SKM-1 treated with dmso at 0.1 percent for 144 hours (cell line): ENCODE measurements around the gene TOR4A.
"Not testable (repeated sequence)": the region's sequence is repeated elsewhere in the genome, so short reads cannot be mapped to it uniquely, and the experiment has no call there.

Experiments used
- DNase-seq: peaks from one replicate; lab custom pipeline; 2025; ENCODE audit not compliant: unreplicated experiment; lab: John Stamatoyannopoulos, UW

TOR4A gene

DNA sequence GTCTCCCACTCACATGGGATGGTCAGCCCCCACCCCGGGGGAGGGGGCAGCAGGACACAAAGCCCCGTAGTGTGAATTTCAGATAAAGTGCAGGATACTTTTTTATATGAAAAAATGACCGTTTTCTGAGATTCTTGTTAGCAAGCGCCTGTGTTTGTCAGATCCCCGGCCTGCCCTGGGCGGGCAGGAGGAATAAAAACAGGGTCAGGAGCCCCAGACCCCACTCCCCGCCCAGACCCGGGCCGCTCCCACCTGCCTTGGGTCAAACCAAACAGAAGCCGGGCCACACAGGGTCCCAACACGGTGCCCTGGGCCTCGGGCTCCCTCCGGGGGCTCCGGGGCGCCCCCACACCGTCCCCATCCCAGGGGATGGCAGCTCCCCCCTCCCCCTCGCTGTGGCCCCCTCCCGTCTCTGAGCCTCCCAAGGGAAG lies 38.1 kb downstream of the TOR4A start:
- no peak for DNase-seq

DNA sequence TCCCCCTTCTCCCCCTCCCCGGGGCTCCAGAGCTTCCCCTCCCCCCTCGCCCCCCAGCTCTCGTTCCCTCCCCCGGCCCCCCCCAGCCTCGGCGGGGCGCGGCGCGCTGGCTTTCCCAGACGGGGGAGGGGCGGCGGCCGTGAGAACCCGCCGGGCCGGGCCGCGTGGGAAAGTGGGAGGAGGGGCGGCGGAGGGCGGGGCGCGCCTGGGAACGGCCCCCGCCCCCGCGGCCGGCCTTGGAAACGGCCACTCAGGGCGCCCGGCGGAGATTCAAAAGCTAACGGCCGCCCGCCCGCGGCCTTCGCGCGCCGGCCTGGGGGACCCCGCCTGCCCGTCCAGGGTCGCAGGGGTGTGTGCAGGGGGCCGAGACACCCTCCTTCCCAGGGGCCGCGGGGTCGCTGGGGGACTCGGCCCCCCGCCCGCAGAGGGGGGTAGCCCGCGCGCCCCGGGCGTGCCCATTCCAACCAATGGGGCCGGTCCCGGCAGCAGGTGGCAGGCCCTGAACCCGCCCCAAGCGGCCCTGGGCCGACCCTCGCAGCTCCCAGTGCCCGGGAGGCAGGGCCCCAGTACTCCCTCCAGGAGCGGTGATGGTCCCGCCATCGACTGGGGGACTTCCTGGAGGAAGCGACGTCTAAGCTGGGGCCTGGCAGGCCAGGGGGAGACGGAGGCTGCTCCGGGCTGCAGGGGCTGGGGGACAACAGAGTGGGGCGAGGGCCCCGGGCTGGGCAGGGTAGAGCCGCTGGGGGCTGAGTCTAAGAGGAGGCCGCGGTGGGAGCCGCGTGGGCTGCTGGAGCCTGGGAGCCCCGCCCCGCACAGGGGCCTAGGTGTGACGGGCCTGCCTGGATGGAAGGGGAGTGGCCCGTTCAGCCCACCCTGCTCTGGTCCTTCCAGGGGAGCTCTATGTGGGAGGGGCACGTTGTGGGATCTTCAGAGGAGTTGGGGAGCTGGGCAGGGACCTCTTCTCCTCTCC lies 38.8 kb downstream of the TOR4A start:
- no peak for DNase-seq

DNA sequence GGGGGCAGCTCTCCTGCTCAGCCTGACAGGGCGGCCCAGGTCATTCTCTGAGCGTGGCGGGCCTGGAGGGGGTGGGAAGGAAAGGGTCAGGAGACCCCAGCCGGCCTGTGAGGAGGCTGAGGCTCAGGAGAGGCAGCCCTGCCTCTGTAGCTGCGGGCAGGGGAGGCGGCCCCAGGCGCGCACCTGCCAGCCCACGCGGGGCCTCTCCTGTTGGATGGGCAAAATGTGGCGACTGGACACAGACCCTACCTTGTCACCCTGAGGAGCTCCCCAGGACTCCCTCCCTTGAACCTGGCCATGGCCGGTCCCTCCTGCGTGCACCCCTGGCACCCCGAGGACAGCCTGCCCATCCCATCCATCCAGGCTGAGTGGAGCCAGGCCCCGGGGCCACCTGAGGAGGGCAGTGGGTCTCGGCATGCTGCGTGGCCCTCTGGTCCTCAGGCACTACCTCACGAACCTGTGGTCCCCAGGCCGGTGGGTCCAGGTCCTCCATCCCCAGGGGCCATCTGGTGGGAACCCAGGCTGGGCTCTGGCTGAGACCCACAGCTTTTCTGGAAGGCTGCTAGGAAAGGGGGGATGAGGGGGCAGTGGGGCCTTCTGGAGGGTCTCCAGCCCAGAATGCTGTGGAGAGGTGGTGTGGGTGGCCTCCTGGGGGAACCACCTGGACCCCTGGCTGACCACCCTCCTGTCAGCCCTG lies 39.6 kb downstream of the TOR4A start:
- no peak for DNase-seq

DNA sequence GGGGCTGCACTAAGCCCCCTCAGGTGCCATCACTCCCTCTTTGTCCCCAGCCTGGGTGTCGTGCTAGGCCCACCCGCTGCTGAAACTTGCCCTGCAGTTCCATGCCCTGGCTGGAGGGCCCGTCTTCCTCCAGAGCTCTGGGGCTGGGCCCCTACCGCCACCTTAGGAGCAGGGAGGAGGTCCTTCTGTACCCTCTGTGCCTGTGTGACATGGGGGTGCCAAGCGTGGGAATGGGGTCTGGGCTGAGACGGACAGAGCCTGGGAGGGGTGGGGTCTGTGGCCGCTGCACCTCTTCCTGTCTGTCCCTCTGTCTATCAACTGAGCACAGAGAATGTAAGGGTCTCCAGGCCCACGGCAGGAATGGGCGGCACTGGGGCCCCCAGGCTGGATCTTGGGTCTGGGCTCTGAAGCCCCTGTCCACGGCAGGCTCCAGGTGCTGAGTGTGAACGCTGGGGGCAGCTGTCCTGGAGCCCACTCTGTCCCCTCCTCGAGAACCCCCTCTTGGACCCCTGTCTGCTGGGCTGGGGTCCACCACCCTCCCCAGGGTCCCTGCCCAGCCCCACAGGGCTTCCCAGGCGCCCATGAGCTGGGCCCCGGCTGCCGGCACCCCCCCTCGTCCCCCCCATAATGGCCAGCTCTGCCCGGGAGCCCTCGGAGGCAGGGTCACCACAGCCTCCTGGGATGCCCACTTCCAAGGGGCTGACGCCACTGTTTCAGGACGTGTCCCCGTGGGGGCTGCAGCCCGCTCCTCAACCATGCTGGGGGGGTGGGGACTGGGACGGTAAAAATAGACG lies 40.4 kb downstream of the TOR4A start:
- no peak for DNase-seq

DNA sequence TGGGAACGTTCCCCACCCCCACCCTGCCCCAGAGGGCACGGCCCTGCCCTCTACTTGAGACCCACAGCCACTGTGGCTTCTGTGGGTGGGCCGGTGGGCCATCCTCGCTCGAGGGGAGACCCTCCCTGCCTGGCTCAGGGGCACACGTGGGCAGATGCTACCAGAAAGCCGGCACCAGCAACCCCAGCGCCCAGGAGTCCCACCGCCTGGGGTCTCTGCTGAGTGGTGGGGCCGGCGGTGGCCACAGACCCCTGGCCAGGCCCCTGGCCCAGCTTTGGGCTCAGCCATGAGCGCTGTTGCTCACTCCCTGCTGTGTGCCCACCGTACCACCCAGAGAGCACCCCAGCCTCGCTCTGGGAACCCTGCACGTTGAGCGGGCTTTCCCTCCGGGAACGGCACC lies 41.1 kb downstream of the TOR4A start:
- DNase-seq, result no peak

DNA sequence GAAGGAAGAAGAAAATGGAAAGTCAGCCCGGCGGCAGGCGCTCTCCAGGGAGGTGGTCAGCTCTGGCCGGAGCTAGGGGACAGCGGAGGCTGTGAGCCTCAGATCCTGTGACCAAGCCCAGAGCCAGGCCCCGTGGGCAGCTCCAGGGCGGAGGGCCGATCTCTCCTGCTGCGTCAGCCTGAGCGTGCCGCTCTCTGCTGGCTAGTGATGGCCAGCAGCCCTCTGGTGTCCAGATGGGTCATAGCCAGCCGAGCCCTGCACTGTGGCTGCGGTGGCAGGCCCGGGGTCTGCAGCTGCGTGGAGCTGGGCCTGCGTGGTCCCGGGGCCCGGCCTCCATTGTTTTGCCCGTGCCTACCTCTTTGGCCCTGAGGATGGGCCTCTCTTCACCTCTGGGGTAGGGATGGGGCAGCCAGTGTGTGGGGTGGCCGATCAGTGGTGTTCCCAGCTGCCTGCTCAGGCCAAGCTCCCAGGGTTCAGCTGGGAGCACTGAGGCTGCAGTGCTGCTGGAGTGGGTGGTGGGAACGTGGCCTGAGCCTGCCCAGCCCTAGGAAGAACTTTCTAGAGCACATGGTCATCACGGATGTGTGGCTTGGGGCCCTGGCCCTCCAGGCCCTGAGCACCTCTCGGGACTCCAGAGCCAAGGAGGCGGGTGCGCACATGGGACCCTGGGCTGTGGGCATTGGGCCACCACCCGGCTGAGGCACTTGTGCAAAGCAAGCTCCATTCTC lies 41.6 kb downstream of the TOR4A start:
- no peak for DNase-seq

DNA sequence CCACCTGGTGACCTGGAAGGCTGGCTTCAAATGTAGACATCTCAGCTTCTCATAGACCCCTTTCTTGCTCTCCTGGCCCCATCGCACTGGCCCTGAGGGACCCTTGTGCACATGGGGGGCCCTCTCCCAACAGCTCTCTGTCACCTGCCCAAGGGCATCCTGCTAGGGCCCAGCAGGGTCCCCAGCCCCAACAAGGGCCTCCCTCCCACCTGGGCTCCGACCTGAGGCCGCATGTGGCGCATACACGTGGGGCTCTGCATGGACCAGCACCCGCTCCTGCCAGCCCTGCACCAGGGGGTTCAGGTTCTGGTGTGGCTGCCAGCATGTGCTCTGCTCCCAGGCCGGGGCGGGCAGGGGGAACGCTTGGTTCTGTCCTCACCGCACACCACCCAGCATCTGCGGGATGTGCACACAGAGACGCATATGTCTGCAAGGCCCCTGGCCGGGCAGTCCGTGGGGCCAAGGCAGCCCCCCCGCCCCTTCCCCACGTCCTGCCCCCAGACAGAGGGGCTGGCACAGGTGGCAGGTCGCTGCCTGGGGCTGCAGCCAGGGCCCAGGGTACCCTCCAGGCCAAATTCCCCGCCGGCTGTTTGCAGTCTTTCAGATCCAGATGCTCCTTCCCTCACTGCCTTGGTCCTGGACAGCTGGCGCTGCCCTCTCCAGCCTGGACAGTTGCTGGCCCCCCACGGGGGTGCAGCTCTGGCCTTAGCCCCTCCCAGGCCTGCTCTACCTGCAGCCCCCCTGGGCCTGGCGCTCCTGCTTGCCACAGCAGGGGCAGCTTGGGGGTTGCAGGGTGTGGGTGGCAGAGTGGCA lies 42.4 kb downstream of the TOR4A start:
- no peak for DNase-seq

DNA sequence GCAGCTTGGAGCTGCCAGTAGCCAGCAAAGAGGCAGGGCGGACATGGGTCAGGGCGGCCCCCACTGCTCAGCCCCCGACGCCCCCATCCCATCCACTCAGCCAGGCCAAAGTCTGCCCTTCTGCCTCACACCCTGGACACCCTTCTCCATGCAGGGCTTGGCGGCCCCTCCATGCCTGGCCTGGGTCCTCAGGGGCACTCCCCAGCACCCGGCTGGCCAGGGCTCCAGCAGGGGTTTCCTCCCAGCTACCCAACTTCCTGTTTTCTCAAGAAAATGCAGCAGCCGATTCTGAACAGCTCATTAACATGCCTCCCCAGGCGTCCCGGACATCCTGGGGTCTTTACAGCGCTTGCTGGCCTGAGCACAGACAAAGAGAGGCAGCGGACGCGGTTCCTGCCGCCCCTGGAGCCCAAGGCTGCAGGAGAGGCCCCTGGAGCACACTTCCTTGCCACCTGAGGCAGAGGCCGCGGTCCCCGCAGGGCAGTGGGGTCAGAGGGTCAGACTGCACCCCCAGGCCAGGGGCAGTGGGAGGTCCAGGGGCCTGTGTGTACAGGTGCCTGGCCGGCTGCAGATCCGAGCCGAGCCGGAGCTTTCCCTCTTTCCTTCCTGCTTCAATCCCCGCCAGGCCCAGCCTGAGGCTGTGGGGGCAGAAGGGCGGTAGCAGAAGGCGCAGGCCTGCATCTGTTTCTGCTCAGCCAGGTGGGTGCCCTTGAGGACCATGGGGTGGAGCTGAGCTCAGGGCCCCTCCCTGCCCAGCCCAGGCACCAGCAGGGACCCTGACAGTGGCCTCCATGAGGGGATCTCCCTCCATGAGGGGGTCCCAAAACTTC lies 43.2 kb downstream of the TOR4A start:
- peak; percentile 43 for DNase-seq

DNA sequence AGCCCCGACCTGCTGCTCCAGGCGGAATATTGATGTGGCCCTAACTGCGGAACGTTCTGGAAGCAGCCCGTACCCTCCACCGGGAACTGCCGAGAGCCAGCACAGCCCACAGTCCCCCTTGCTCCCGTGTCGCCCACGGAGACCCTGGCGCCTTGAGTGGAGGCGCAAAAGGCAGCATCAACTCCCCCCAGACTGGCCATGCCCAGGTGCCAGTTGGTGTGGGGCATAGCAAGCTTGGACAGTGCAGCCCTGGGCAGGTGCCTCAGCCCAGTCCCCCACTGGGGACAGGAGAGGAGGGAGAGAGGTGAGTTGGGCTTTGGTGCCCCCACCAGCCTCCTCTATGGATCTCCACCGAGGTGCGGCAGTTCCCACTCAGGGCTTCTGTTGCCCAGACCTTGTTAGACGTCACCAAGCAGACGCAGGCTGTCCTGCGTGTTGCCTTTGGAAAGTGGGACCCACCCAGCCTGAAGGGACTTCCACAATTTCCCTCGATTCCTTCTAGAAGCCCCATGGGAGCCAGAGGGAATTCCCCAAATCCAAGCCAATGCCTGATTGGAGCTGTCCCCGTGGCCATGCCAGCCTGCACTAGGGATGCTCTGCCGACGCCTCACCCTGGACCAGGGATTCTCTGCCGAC lies 44.3 kb downstream of the TOR4A start:
- DNase-seq, result no peak

DNA sequence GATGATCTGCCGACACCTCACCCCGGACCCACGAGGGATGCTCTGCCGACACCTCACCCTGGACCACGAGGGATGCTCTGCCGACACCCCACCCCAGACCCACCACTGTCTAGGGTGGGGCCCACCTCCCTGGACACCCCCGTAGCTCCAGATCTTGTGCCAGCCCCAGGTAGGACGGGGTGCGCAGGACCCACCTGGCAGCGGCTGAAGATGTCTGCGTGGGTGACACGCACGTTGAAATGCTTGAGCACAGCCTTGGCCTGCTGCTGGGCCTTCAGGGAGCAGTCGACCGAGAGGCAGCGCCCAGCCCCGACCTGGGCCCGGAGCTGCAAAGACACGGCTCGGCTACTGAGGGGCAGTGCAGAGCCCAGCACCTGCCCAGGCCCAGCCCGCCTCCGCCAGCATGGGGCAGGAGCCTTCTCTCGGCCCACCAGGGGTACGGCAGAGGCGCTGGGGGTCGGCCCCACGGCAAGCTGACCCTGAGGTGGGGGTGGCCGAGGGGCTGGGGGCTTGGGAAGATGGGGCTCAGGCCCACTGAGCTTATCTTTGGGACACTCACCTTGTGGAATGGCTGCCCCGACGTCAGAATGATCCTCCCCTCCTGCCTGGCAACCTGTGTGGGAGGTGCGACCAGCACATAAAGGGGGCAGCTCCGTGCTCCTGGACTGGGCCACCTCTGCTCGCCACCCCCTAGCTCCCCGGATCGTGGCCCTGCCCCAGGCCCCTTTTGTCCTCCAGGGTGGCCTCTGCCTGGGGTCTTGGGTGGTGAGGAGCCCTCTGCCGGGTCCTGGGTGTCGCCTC lies 46.2 kb downstream of the TOR4A start:
- DNase-seq, result no peak

DNA sequence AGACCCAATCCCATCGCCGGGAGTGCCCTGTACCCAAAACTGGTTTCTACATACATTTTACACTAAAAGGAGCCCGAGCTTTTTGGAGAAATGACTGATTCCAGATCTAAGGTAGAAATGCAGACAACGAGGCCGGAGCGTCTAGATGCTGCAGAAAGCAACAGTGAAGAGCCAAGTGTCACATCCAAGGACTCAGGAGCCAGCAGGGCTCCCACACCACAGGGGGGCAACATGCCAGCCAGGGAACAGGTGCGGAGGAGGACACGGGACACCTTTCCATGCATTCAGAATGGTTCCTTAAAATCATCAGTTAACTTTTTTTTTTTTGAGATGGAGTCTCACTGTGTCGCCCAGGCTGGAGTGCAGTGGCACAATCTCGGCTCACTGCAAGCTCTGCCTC lies 47.6 kb downstream of the TOR4A start:
- no peak for DNase-seq

DNA sequence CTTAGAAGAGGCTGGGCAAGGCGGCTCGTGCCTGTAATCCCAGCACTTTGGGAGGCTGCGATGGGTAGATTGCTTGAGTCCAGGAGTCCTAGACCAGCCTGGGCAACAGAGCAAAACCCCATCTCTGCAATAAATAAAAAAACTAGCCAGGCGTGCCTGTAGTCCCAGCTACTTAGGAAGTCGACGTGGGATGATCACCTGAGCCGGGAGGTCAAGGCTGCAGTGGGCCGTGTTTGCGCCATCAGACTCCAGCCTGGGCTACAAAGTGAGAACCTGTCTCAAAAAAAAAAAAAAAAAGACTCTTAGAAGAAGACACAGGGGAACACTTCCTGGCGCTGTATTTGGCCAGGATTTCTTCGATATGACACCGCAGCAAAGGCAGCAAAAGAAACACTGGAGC lies 48.3 kb downstream of the TOR4A start:
- no peak for DNase-seq

DNA sequence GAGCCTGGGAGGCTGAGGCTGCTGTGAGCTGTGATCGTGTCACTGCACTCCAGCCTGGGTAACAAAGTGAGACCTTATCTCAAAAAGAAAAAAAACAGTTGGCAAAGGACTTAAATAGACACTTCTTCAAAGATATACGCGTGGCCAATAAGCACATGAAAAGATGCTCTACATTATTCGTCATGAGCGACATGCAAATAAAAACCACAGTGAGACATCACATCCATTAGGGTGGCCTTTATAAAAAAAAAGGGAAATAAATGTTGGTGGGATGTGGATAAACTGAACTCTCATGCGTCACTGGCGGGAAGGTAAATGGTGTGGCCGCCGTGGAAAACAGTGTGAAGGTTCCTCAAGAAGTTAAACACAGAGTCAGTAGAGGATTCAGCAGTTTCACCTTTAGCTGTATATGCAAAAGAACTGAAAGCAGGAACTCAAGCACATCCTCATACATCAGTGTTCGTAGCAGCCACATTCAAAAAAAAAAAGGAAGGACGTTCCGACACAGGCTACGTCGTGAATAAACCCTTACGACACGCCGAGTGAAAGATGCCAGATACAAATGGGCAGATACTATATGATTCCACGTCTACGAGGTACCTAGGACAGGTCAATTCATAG lies 49.0 kb downstream of the TOR4A start:
- DNase-seq, result no peak

DNA sequence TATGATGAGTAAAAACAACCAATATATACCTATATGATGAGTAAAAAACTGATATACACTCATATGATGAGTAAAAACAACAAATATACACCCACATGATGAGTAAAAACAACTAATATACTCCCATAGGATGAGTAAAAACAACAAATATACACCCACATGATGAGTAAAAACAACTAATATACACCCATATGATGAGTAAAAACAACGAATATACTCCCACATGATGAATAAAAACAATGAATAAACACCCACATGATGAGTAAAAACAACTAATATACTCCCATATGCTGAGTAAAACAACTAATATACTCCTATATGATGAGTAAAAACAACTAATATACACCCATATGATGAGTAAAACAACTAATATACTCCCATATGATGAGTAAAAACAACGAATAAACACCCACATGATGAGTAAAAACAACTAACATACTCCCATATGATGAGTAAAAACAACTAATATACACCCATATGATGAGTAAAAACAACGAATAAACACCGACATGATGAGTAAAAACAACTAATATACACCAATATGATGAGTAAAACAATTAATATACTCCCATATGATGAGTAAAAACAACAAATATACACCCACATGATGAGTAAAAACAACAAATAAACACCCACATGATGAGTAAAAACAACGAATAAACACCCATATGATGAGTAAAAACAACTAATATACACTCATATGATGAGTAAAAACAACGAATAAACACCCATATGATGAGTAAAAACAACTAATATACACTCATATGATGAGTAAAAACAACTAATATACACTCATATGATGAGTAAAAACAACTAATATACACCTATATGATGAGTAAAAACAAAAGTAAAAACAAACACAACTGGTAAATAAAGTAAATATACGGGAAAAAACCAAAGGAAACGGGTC lies 50.4 kb downstream of the TOR4A start:
- DNase-seq, result not testable (repeated sequence)

DNA sequence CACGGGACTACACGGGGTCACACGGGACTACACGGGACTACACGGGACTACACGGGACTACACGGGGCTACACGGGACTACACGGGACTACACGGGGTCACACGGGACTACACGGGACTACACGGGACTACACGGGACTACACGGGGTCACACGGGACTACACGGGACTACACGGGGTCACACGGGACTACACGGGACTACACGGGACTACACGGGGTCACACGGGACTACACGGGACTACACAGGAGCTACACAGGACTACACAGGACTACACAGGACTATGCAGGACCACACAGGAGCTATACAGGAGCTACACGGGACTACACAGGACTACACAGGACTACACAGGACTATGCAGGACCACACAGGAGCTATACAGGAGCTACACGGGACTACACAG lies 52.1 kb downstream of the TOR4A start:
- DNase-seq, result not testable (repeated sequence)

DNA sequence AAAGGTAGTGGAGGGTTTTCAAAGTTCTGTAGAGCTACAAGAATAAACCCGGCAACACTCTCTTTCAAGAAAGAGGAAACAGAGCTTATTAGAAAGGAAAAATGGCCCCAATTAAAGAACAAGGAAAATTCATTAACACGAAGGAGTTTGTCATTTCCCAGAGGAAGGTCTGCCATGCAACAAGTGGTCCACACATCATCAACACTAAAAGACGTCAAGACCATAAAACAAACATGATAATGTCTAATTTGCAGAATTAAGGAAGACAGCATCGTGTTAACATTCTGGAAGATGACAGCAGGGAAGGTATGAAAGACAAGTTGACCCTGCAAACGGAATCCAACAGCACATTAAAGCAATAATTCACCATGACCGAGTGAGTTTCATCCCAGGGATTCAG lies 53.2 kb downstream of the TOR4A start:
- no peak for DNase-seq
